Measurements from ENCODE around the gene CYP4F2.
"Not testable (repeated sequence)": the region's sequence is repeated elsewhere in the genome, so short reads cannot be mapped to it uniquely, and the experiment has no call there.

CYP4F2 gene

GRCh38 chr19:15843203-15843893 is 54.5 kb downstream of the CYP4F2 start:
- DNase-seq: no peak

GRCh38 chr19:15841875-15842569 is 55.9 kb downstream of the CYP4F2 start:
- no peak for DNase-seq

- no peak for DNase-seq
Measured at GRCh38 chr19:15840833-15841232, 57.0 kb downstream of the CYP4F2 start.

DNA sequence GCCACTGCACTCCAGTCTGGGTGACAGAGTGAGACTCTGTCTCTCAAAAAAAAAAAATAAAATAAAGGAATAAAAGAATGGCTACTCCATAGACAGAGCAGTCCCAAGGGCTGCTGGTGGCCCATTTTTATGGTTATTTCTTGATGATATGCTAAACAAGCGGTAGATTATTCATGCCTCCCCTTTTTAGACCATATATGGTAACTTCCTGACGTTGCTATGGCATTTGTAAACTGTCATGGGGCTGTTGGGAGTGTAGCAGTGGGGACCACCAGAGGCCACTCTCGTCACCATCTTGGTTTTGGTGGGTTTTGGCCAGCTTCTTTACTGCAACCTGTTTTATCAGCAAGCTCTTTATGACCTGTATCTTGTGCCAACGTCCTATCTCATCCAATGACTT is 58.0 kb downstream of the CYP4F2 start:
- not testable (repeated sequence) for DNase-seq

GRCh38 chr19:15838351-15838750 is 59.5 kb downstream of the CYP4F2 start:
- DNase-seq: no peak

- DNase-seq: peak; percentile 76
Measured at GRCh38 chr19:15837221-15837731, 60.6 kb downstream of the CYP4F2 start.

GRCh38 chr19:15836330-15837220 is 61.3 kb downstream of the CYP4F2 start:
- peak; percentile 97 for DNase-seq

- peak; percentile 74 for DNase-seq
Measured at GRCh38 chr19:15835565-15836329, 62.1 kb downstream of the CYP4F2 start.

DNA sequence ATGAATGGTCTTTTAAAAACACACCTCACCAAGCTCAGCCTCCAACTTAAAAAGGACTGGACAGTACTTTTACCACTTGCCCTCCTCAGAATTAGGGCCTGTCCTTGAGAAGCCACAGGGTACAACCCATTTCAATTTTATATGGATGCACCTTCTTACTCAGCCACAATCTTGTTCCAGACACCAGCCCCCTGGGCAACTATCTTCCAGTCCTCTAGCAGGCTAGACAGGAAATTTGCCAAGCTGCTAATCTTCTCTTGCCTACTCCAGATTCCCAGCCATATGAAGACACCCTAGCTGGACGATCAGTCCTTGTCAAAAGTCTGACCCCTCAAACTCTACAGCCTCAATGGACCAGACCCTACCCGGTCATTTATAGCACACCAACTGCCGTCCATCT is 63.6 kb downstream of the CYP4F2 start:
- DNase-seq: not testable (repeated sequence)

DNA sequence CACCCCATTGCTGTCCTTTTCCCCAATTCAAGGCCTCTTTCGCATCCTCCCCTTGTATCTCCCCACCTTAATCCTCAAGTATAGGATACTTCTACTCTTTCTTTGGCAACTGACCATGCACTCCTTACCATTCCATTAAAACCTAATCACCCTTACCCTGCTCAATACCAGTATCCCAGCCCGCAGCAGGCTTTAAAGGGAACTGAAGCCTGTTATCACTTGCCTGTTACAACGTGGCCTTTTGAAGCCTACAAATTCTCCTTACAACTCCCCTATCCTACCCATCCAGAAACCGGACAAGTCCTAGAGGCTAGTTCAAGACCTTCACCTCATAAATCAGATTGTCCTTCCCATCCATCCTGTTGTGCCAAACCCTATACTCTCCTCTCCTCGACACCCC is 66.2 kb downstream of the CYP4F2 start:
- DNase-seq: no peak

DNA sequence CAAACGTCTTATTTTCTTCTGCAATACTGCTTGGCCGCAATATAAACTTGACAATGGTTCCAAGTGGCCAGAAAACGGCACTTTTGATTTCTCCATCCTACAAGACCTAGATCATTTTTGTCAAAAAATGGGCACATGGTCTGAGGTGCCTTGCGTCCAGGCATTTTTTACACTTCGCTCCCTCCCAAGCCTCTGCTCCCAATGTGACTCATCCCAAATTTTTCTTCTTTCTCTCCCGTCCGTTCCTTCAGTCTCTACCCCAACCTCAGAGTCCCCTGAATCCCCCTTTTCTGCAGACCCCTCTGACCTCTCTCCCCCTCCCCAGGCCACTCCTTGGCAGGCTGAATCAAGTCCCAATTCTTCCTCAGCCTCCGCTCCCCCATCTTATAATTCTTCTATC is 68.1 kb downstream of the CYP4F2 start:
- no peak for DNase-seq

- no peak for DNase-seq
Measured at GRCh38 chr19:15829306-15829698, 68.6 kb downstream of the CYP4F2 start.

DNA sequence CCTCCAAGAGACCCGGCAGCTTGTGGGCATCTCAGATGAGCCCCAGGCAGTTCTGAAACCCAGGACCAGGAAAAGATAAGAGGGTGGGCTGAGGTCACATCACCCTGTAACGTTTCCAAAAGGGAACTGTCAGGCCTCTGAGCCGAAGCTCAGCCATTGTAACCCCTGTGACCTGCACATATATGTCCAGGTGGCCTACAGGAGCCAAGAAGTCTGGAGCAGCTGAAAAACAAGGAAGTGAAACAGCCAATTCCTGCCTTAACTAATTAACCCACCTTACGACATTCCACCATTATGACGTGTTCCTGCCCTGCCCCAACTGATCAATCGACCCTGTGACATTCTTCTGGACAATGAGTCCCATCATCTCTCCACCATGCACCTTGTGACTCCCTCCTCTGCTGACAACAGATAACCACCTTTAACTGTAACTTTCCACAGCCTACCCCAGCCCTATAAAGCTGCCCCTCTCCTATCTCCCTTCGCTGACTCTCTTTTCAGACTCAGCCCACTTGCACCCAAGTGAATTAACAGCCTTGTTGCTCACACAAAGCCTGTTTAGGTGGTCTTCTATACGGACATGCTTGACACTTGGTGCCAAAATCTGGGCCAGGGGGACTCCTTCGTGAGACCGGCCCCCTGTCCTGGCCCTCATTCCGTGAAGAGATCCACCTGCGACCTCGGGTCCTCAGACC is 69.1 kb downstream of the CYP4F2 start:
- not testable (repeated sequence) for DNase-seq

- no peak for DNase-seq
Measured at GRCh38 chr19:15828121-15828610, 69.7 kb downstream of the CYP4F2 start.

Data from activated CD8-positive, alpha-beta memory T cell treated with anti-CD3 and anti-CD28 coated beads for 24 hours (primary cell).